Testis (tissue), 3 donors: Measurements from ENCODE around the gene OLIG2. TPM values are rescaled to one million over a fixed set of nuclear protein-coding genes. Genes with fewer than 3 reads are reported as not detected.

ENCODE experiments used
- DNase-seq: peaks from one replicate; pipeline ENCODE4 v3.0.0-alpha.2; 2019
- H3K27ac ChIP-seq, 2 donors: fragments of 200-600 bp; sonication (generic); one replicate each; pipeline ENCODE4 v1.5.1; 2019
- H3K27me3 ChIP-seq: fragments of 200-600 bp; sonication (generic); one replicate; pipeline ENCODE4 v1.5.1; 2019
- H3K36me3 ChIP-seq: fragments of 200-600 bp; sonication (generic); one replicate; pipeline ENCODE4 v1.5.1; 2017; ENCODE audit warnings: low read depth; ENCODE audit errors: missing control alignments
- H3K4me1 ChIP-seq: fragments of 200-600 bp; sonication (generic); one replicate; pipeline ENCODE4 v1.5.1; 2019
- H3K4me3 ChIP-seq, 2 donors: fragments of 200-600 bp; sonication (generic); one replicate each; pipeline ENCODE4 v1.5.1; 2017 to 2019
- H3K9me3 ChIP-seq: fragments of 200-600 bp; sonication (generic); one replicate; pipeline ENCODE4 v1.5.1; 2017
- POLR2A ChIP-seq: fragments of 450-650 bp; IDR thresholded peaks from one replicate; pipeline ENCODE4 v1.6.1; 2017; ENCODE audit warnings: antibody characterized with exemption, mild to moderate bottlenecking, moderate library complexity
- WGBS, 2 donors: methylation state at CpG; one replicate each; pipeline ENCODE4 v1.1.5; 2018; 5-methylcytosine and 5-hydroxymethylcytosine counted together
- intact Hi-C: fragments of 100-400 bp; cut with DNase I; formaldehyde crosslinking; loops from one replicate; pipeline ENCODE4 v1.15.1; 2023; ENCODE audit warnings: low total_unique reads
- polyA plus RNA-seq: library from polyadenylated mRNA; stranded (reverse); fragments of 350-450 nt; fragmentation: Illumina TruSeq; extraction: RNeasy Lipid Tissue Mini Kit (QIAGEN cat#74804); gene quantifications from one replicate; pipeline ENCODE4 v1.2.3, GENCODE V29; 2014; ENCODE audit warnings: low read depth, low replicate concordance; ENCODE audit not compliant: insufficient read depth
- total RNA-seq, 2 donors: library from RNA; depleted of rRNA; stranded (reverse); fragments of >200 nt; gene quantifications; one replicate each; pipeline ENCODE4 v1.2.3, GENCODE V29; 2016
- TF ChIP-seq, protein P1 (sequence below), 3 experiments: fragments of 450-650 bp in 2 of 3; fragments of 200-600 bp in 1 of 3; sonication (generic) in 1 of 3; IDR thresholded peaks; one replicate each; pipeline ENCODE4 v1.5.1; 2016 to 2019; ENCODE audit warnings: antibody characterized with exemption in 3 of 3, mild to moderate bottlenecking in 2 of 3, moderate library complexity in 1 of 3

OLIG2 gene
- total and polyA plus RNA-seq, 3 donors from 2014 or later, result not detected

DNA sequence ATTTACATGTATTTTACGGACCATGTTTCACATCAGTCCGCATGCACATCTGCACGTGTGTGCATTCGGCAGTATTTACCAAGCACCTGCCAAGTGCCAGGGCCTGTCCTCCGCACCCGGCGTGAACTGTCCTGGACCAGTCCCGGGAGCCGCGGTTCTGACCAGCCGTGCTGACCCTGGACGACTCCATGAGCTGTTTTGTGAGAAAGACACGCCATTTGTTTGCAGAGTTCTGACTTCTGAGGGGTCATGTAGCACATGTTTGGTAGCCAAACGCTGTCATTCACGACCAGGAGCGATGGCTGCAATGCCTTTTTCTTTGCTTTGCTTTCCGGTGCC is 3.3 kb upstream of the OLIG2 start:
- TF ChIP-seq, protein P1, sequence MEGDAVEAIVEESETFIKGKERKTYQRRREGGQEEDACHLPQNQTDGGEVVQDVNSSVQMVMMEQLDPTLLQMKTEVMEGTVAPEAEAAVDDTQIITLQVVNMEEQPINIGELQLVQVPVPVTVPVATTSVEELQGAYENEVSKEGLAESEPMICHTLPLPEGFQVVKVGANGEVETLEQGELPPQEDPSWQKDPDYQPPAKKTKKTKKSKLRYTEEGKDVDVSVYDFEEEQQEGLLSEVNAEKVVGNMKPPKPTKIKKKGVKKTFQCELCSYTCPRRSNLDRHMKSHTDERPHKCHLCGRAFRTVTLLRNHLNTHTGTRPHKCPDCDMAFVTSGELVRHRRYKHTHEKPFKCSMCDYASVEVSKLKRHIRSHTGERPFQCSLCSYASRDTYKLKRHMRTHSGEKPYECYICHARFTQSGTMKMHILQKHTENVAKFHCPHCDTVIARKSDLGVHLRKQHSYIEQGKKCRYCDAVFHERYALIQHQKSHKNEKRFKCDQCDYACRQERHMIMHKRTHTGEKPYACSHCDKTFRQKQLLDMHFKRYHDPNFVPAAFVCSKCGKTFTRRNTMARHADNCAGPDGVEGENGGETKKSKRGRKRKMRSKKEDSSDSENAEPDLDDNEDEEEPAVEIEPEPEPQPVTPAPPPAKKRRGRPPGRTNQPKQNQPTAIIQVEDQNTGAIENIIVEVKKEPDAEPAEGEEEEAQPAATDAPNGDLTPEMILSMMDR (IDR thresholded peaks at IDR 0.05), result no peak
- TF ChIP-seq POLR2A, result no peak
- DNase-seq, result no peak
- H3K4me1 ChIP-seq, result peaks cover 21% of the 10 kb centered on the region
- no peaks in the 10 kb centered on the region for H3K36me3 ChIP-seq
- H3K9me3 ChIP-seq, result no peaks in the 10 kb centered on the region
- no peak overlapping the region for H3K4me3 ChIP-seq
- H3K27ac ChIP-seq, result no peak overlapping the region
- intact Hi-C loops, result no loop called here
- 5 to 7% methylated on average over 17 of the region's 17 CpGs for WGBS, 2 donors
- H3K27me3 ChIP-seq, result peaks cover 6% of the 10 kb centered on the region

DNA sequence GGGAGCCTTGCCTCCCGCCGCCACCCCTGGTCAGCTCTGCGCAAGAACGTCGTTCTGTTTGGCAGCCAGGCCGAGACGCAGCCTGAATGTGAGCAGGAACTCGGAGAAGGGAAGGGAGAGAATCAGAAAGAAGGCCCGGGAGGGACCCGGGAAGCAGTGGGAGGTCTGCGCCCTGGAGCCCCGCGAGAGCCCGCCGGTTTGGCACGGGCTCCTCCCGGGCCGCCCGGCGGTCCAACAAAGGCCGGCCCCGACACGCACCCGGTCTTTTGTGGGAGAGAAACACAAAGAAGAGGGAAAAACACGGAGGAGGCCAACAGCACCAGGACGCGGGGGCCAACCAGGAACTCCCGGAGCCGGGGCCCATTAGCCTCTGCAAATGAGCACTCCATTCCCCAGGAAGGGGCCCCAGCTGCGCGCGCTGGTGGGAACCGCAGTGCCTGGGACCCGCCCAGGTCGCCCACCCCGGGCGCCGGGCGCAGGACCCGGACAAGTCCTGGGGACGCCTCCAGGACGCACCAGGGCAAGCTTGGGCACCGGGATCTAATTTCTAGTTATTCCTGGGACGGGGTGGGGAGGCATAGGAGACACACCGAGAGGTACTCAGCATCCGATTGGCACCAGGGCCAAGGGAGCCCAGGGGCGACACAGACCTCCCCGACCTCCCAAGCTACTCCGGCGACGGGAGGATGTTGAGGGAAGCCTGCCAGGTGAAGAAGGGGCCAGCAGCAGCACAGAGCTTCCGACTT is 2.7 kb upstream of the OLIG2 start:
- Histone ChIP-seq H3K27me3 (peaks cover 6% of the 10 kb centered on the region), H3K36me3 (no peaks in the 10 kb centered on the region), H3K9me3 (no peaks in the 10 kb centered on the region), H3K4me1 (peaks cover 21% of the 10 kb centered on the region), H3K27ac (no peak overlapping the region), H3K4me3 (no peak overlapping the region)
- no peak for DNase-seq
- intact Hi-C loops, result no loop called here
- 0 to 1% methylated on average over 9 to 40 of the region's 52 CpGs for WGBS, 2 donors
- TF ChIP-seq, protein P1 (IDR thresholded peaks at IDR 0.05), result no peak
- TF ChIP-seq POLR2A, result no peak

DNA sequence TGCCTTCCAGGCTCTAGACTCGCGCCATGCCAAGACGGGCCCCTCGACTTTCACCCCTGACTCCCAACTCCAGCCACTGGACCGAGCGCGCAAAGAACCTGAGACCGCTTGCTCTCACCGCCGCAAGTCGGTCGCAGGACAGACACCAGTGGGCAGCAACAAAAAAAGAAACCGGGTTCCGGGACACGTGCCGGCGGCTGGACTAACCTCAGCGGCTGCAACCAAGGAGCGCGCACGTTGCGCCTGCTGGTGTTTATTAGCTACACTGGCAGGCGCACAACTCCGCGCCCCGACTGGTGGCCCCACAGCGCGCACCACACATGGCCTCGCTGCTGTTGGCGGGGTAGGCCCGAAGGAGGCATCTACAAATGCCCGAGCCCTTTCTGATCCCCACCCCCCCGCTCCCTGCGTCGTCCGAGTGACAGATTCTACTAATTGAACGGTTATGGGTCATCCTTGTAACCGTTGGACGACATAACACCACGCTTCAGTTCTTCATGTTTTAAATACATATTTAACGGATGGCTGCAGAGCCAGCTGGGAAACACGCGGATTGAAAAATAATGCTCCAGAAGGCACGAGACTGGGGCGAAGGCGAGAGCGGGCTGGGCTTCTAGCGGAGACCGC is 2.0 kb upstream of the OLIG2 start:
- no peaks in the 10 kb centered on the region for H3K36me3 ChIP-seq
- H3K27ac ChIP-seq, result no peak overlapping the region
- no peak for DNase-seq
- TF ChIP-seq, protein P1 (IDR thresholded peaks at IDR 0.05), result no peak
- no peak for TF ChIP-seq POLR2A
- H3K4me1 ChIP-seq, result peaks cover 21% of the 10 kb centered on the region
- H3K27me3 ChIP-seq, result peaks cover 6% of the 10 kb centered on the region
- intact Hi-C loops, result no loop called here
- no peaks in the 10 kb centered on the region for H3K9me3 ChIP-seq
- no peak overlapping the region for H3K4me3 ChIP-seq
- 5% methylated on average over 20 to 49 of the region's 49 CpGs for whole genome bisulfite sequencing, 2 donors

DNA sequence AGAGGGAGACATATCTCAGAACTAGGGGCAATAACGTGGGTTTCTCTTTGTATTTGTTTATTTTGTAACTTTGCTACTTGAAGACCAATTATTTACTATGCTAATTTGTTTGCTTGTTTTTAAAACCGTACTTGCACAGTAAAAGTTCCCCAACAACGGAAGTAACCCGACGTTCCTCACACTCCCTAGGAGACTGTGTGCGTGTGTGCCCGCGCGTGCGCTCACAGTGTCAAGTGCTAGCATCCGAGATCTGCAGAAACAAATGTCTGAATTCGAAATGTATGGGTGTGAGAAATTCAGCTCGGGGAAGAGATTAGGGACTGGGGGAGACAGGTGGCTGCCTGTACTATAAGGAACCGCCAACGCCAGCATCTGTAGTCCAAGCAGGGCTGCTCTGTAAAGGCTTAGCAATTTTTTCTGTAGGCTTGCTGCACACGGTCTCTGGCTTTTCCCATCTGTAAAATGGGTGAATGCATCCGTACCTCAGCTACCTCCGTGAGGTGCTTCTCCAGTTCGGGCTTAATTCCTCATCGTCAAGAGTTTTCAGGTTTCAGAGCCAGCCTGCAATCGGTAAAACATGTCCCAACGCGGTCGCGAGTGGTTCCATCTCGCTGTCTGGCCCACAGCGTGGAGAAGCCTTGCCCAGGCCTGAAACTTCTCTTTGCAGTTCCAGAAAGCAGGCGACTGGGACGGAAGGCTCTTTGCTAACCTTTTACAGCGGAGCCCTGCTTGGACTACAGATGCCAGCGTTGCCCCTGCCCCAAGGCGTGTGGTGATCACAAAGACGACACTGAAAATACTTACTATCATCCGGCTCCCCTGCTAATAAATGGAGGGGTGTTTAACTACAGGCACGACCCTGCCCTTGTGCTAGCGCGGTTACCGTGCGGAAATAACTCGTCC is 1.3 kb upstream of the OLIG2 start:
- H3K27ac ChIP-seq, result no peak overlapping the region
- intact Hi-C loops, result no loop called here
- H3K4me3 ChIP-seq, result no peak overlapping the region
- no peaks in the 10 kb centered on the region for H3K9me3 ChIP-seq
- H3K36me3 ChIP-seq, result no peaks in the 10 kb centered on the region
- DNase-seq, result no peak
- H3K4me1 ChIP-seq, result peaks cover 25% of the 10 kb centered on the region
- no peak for TF ChIP-seq POLR2A
- TF ChIP-seq, protein P1 (IDR thresholded peaks at IDR 0.05), result no peak
- WGBS, 2 donors, result 5 to 6% methylated on average over 36 to 40 of the region's 40 CpGs
- peaks cover 6% of the 10 kb centered on the region for H3K27me3 ChIP-seq
